Ovary (tissue), 3 donors: ENCODE measurements around the gene PRPF40A.

Source experiments
- EP300 ChIP-seq: sonication (generic); formaldehyde crosslinking; IDR thresholded peaks from one replicate; pipeline ENCODE4 v1.6.1; 2017; ENCODE audit warnings: antibody characterized with exemption
- TF ChIP-seq, protein P1 (sequence below), 3 donors: fragments of 450-650 bp in 2 of 3; fragments of 200-600 bp in 1 of 3; IDR thresholded peaks; one replicate each; pipeline versions ENCODE4 v1.5.1 to v1.8.0; 2016 to 2022; ENCODE audit warnings: antibody characterized with exemption in 3 of 3, mild to moderate bottlenecking in 1 of 3
- donor health status: DM: no; HTN: no; CAD: no.

GRCh38 chr2:152624805-152625204, 92.5 kb downstream of the PRPF40A start:
- TF ChIP-seq, protein P1, sequence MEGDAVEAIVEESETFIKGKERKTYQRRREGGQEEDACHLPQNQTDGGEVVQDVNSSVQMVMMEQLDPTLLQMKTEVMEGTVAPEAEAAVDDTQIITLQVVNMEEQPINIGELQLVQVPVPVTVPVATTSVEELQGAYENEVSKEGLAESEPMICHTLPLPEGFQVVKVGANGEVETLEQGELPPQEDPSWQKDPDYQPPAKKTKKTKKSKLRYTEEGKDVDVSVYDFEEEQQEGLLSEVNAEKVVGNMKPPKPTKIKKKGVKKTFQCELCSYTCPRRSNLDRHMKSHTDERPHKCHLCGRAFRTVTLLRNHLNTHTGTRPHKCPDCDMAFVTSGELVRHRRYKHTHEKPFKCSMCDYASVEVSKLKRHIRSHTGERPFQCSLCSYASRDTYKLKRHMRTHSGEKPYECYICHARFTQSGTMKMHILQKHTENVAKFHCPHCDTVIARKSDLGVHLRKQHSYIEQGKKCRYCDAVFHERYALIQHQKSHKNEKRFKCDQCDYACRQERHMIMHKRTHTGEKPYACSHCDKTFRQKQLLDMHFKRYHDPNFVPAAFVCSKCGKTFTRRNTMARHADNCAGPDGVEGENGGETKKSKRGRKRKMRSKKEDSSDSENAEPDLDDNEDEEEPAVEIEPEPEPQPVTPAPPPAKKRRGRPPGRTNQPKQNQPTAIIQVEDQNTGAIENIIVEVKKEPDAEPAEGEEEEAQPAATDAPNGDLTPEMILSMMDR (IDR thresholded peaks at IDR 0.05), result no peak
- TF ChIP-seq EP300, result no peak
